SHP77 (cell line): ENCODE data around the gene MORN5.

Experiments
- DNase-seq, 2 experiments: peaks; one replicate each; lab custom pipeline; 2025; lab: John Stamatoyannopoulos, UW

MORN5 gene

GRCh38 chr9:122191584-122191983 is 31.9 kb downstream of the MORN5 start:
- DNase-seq: no peak

- DNase-seq: no peak
Measured at GRCh38 chr9:122192261-122192875, 32.7 kb downstream of the MORN5 start.

GRCh38 chr9:122192914-122193525 is 33.3 kb downstream of the MORN5 start:
- no peak for DNase-seq

- DNase-seq: no peak
Measured at GRCh38 chr9:122193651-122194050, 33.9 kb downstream of the MORN5 start.

- DNase-seq: no peak
Measured at GRCh38 chr9:122195875-122196274, 36.2 kb downstream of the MORN5 start.

- DNase-seq: peak; percentile 46 to 50
Measured at GRCh38 chr9:122197426-122197825, 37.7 kb downstream of the MORN5 start.

- DNase-seq: no peak
Measured at GRCh38 chr9:122197882-122198281, 38.2 kb downstream of the MORN5 start.

- DNase-seq: no peak
Measured at GRCh38 chr9:122200960-122201595, 41.4 kb downstream of the MORN5 start.

- no peak for DNase-seq
Measured at GRCh38 chr9:122201641-122202040, 41.9 kb downstream of the MORN5 start.

GRCh38 chr9:122202111-122202510 is 42.4 kb downstream of the MORN5 start:
- DNase-seq: no peak

- DNase-seq: no peak
Measured at GRCh38 chr9:122204055-122204454, 44.3 kb downstream of the MORN5 start.

- no peak for DNase-seq
Measured at GRCh38 chr9:122204491-122204890, 44.8 kb downstream of the MORN5 start.

GRCh38 chr9:122205176-122205575 is 45.5 kb downstream of the MORN5 start:
- DNase-seq: no peak

- DNase-seq: no peak
Measured at GRCh38 chr9:122206118-122207046, 46.7 kb downstream of the MORN5 start.

- DNase-seq: no peak
Measured at GRCh38 chr9:122207096-122207495, 47.4 kb downstream of the MORN5 start.

- DNase-seq: no peak
Measured at GRCh38 chr9:122209451-122209850, 49.7 kb downstream of the MORN5 start.

- DNase-seq: no peak
Measured at GRCh38 chr9:122212473-122213004, 52.8 kb downstream of the MORN5 start.

GRCh38 chr9:122213102-122213588 is 53.4 kb downstream of the MORN5 start:
- DNase-seq: no peak

- DNase-seq: peak; percentile 85 to 92
Measured at GRCh38 chr9:122213589-122214413, 54.1 kb downstream of the MORN5 start.

- no peak for DNase-seq
Measured at GRCh38 chr9:122214507-122214906, 54.8 kb downstream of the MORN5 start.

GRCh38 chr9:122215663-122216062 is 56.0 kb downstream of the MORN5 start:
- no peak for DNase-seq
